HEK293T (cell line): ENCODE data around the gene MLLT3.

Experiments
- CTBP1 ChIP-seq: fragments of 450-650 bp; IDR thresholded peaks from 2 replicates; pipeline ENCODE4 v1.6.1; 2016; ENCODE audit warnings: borderline replicate concordance
- FOXA1 ChIP-seq: fragments of 450-650 bp; IDR thresholded peaks from 2 replicates; pipeline ENCODE4 v1.6.1; 2016; ENCODE audit warnings: mild to moderate bottlenecking
- FOXM1 ChIP-seq: fragments of 450-650 bp; IDR thresholded peaks from 2 replicates; pipeline ENCODE4 v1.6.1; 2017; ENCODE audit warnings: mild to moderate bottlenecking, borderline replicate concordance
- L3MBTL2 ChIP-seq: fragments of 450-650 bp; conservative IDR thresholded peaks from 2 replicates; pipeline ENCODE4 v1.6.1; 2016; ENCODE audit warnings: mild to moderate bottlenecking
- NFRKB ChIP-seq: fragments of 450-650 bp; IDR thresholded peaks from 2 replicates; pipeline ENCODE4 v1.6.1; 2016; ENCODE audit warnings: mild to moderate bottlenecking, moderate library complexity
- PKNOX1 ChIP-seq: fragments of 450-650 bp; IDR thresholded peaks from 2 replicates; pipeline ENCODE4 v1.6.1; 2016
- SP1 ChIP-seq: fragments of 450-650 bp; IDR thresholded peaks from 2 replicates; pipeline ENCODE4 v1.6.1; 2017
- SUZ12 ChIP-seq: fragments of 450-650 bp; IDR thresholded peaks from 2 replicates; pipeline ENCODE4 v1.6.1; 2016; ENCODE audit warnings: mild to moderate bottlenecking

- TF ChIP-seq PKNOX1 (no peak), SUZ12 (no peak), CTBP1 (no peak), L3MBTL2 (no peak), FOXM1 (no peak), FOXA1 (no peak), NFRKB (no peak), SP1 (no peak)
Measured at GRCh38 chr9:20376042-20376441, 246.3 kb downstream of the MLLT3 start.
